ENCODE measurements around the gene TRAPPC6A. TPM values are rescaled to one million over a fixed set of nuclear protein-coding genes. Genes with fewer than 3 reads are reported as not detected.
A peak's percentile ranks its signal among the peaks of the same experiment; 100 is the strongest.

Gene TRAPPC6A
- total RNA-seq, 1 donor from 2014 or later = 86.2 TPM

DNA sequence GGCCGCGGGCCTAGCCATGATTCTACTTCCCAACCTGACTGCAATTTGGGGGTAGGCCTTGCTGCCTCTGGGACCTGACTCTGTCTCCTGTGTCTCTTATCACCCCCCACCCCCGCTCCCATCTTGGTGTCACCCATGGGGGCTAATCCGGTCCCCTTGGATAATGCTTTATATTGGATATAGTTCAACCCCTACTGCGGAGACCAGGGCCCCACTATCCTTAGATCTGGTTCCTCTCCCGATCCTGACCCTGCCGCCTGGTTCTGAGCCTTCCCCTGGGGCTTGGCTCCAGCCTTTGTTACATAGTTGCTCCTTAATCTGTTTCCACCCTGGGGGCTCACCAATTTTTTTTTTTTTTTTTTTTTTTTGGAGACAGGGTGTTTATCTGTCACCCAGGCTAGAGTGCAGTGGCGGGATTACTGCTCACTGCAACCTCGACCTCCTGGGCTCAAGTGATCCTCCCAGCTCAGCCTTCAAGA is 1.9 kb upstream of the TRAPPC6A start:
- H3K27me3 Mint-ChIP-seq (ENCODE audit: unreplicated experiment) = peaks cover 9% of the 10 kb centered on the region
- TF ChIP-seq, protein P1, sequence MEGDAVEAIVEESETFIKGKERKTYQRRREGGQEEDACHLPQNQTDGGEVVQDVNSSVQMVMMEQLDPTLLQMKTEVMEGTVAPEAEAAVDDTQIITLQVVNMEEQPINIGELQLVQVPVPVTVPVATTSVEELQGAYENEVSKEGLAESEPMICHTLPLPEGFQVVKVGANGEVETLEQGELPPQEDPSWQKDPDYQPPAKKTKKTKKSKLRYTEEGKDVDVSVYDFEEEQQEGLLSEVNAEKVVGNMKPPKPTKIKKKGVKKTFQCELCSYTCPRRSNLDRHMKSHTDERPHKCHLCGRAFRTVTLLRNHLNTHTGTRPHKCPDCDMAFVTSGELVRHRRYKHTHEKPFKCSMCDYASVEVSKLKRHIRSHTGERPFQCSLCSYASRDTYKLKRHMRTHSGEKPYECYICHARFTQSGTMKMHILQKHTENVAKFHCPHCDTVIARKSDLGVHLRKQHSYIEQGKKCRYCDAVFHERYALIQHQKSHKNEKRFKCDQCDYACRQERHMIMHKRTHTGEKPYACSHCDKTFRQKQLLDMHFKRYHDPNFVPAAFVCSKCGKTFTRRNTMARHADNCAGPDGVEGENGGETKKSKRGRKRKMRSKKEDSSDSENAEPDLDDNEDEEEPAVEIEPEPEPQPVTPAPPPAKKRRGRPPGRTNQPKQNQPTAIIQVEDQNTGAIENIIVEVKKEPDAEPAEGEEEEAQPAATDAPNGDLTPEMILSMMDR (IDR thresholded peaks at IDR 0.05; ENCODE audit: unreplicated experiment) = no peak
- peaks cover 21% of the 10 kb centered on the region for H3K36me3 Mint-ChIP-seq (ENCODE audit: low read depth, unreplicated experiment)
- no peaks in the 10 kb centered on the region for H3K9me3 Mint-ChIP-seq (ENCODE audit: unreplicated experiment)
- peak overlapping the region; percentile 88 for H3K4me3 Mint-ChIP-seq (ENCODE audit: unreplicated experiment)
- DNase-seq (ENCODE audit: low spot score) = no peak
- H3K27ac Mint-ChIP-seq (ENCODE audit: unreplicated experiment) = no peak overlapping the region
- H3K4me1 Mint-ChIP-seq (ENCODE audit: unreplicated experiment) = peaks cover 40% of the 10 kb centered on the region

DNA sequence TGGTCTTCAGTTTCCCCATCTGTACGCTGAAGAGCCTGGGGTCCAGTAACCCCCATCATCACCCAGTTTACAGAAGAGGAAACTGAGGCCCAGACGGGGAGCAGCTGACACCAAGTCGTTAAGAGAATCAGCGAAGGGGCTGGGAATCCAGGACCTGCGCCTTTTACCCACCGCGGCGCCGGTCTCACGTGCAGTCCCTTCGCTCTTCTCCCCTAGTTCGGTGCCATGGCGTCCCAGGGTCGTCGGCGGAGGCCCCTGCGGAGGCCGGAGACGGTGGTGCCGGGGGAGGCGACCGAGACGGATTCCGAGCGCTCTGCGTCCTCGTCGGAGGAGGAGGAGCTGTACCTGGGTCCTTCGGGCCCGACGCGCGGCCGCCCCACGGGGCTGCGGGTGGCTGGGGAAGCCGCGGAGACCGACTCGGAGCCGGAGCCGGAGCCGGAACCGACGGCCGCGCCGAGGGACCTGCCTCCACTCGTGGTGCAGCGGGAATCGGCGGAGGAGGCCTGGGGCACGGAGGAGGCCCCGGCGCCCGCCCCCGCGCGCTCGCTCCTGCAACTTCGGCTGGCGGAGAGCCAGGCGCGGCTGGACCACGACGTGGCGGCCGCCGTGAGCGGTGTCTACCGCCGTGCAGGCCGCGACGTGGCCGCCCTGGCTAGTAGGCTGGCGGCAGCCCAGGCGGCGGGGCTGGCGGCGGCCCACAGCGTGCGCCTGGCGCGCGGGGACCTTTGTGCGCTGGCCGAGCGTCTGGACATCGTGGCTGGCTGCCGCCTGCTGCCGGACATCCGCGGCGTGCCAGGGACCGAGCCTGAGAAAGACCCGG is 1.2 kb upstream of the TRAPPC6A start:
- DNase-seq (ENCODE audit: low spot score) = no peak
- Mint-ChIP-seq H3K9me3 (ENCODE audit: unreplicated experiment) (no peaks in the 10 kb centered on the region), H3K4me1 (ENCODE audit: unreplicated experiment) (peaks cover 40% of the 10 kb centered on the region), H3K27me3 (ENCODE audit: unreplicated experiment) (peaks cover 9% of the 10 kb centered on the region), H3K36me3 (ENCODE audit: low read depth, unreplicated experiment) (peaks cover 21% of the 10 kb centered on the region), H3K4me3 (ENCODE audit: unreplicated experiment) (peak overlapping the region; percentile 99), H3K27ac (ENCODE audit: unreplicated experiment) (peak overlapping the region; percentile 94)
- TF ChIP-seq, protein P1 (IDR thresholded peaks at IDR 0.05; ENCODE audit: unreplicated experiment) = no peak

DNA sequence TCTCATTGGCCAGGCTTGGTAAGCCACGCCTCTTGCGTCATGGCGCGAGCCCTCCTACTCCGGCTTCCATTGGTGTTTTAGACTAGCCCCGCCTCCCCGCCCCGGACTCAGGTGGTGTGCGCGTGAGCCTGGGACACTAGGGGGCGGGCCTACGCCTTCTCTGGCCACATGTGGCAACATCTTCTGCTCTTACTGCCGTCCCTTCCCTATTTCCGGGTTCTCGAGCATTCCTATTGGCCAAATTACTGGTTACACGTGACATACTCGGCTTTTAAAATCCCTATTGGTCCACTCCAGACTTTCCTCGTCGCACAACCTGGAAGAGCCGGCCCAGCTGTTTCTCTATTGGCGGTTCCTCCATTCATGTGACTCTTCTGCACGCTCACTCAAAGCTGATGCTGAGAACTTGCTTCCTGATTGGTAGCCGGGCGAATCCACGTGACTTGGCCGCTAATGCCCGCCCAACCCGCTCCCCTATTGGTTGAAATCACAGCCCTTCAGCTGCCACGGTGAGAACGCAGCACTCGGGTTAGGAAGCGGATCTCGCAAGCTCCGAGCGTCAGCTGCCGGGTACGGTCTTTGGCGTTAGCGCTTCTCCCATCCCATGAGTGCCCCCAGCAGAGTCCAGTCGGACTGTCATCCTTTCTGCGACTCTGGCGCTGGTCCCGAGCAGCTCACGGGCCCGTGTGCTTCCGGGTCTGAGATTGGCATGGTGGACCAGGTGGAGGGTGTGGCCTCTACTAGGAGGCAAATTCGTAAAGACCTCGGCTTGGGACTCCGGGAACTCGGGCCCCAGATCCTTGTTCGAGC is 430 bp upstream of the TRAPPC6A start, which contains the start of gene BLOC1S3:
TSS of gene BLOC1S3 (plus strand) at position 523 of the 810 bp plus-strand sequence. CDS start 513 bp downstream, outside the sequence.
- Mint-ChIP-seq H3K4me1 (ENCODE audit: unreplicated experiment) (peaks cover 44% of the 10 kb centered on the region), H3K27ac (ENCODE audit: unreplicated experiment) (peak within 1 kb of the TSS; percentile 94), H3K36me3 (ENCODE audit: low read depth, unreplicated experiment) (peaks cover 21% of the 10 kb centered on the region), H3K4me3 (ENCODE audit: unreplicated experiment) (peak within 1 kb of the TSS; percentile 99), H3K9me3 (ENCODE audit: unreplicated experiment) (no peaks in the 10 kb centered on the region), H3K27me3 (ENCODE audit: unreplicated experiment) (peaks cover 9% of the 10 kb centered on the region)
- peak; percentile 100 for DNase-seq (ENCODE audit: low spot score)
- TF ChIP-seq, protein P1 (IDR thresholded peaks at IDR 0.05; ENCODE audit: unreplicated experiment) = peak; percentile 66

DNA sequence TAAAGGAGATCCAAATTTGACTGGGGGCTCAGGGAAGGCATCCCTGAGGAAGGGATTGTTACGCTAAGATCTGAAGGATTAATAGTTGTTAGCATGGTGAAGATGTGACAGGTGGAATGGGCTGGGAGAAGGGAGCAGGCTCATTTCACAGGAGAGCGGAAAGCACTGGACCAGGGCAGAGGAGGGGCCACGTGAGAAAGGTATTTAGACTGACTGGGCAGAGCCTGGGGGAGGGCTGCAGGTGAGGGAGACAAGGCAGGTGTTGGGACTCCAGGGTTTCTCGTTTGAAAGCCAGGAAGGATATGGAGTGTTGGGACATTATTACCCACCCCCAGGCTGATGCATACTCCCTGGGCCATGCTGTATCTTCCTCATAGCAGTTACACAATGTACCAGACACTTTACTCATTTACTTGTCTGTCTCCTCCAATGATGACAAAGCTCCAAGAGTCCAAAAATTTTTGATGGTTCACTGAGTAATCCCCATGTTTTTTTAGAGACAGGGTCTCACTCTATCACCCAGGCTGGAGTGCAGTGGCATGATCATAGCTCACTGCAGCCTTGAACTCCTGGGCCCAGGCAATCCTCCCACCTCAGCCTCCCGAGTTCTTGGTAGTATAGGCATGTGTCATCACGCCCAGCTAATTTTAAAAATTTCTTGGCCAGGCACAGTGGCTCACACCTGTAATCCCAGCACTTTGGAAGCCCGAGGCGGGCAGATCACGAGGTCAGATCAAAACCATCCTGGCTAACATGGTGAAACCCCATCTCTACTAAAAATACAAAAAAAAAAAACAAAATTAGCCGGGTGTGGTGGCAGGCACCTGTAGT is 2.3 kb downstream of the TRAPPC6A start:
- peak overlapping the region; percentile 27 for H3K4me3 Mint-ChIP-seq (ENCODE audit: unreplicated experiment)
- peak overlapping the region; percentile 55 for H3K27ac Mint-ChIP-seq (ENCODE audit: unreplicated experiment)
- H3K9me3 Mint-ChIP-seq (ENCODE audit: unreplicated experiment) = no peaks in the 10 kb centered on the region
- peaks cover 12% of the 10 kb centered on the region for H3K36me3 Mint-ChIP-seq (ENCODE audit: low read depth, unreplicated experiment)
- no peak for DNase-seq (ENCODE audit: low spot score)
- H3K27me3 Mint-ChIP-seq (ENCODE audit: unreplicated experiment) = peaks cover 6% of the 10 kb centered on the region
- H3K4me1 Mint-ChIP-seq (ENCODE audit: unreplicated experiment) = peaks cover 58% of the 10 kb centered on the region
- TF ChIP-seq, protein P1 (IDR thresholded peaks at IDR 0.05; ENCODE audit: unreplicated experiment) = no peak
